Kasumi-1 (cell line): ENCODE results near the gene SNX9.
"Not testable (repeated sequence)": the region's sequence is repeated elsewhere in the genome, so short reads cannot be mapped to it uniquely, and the experiment has no call there.

Experiments
- DNase-seq, 2 experiments: peaks; one replicate each; lab custom pipeline; 2025; lab: John Stamatoyannopoulos, UW

The SNX9 gene

GRCh38 chr6:157831424-157832249 lies 8.6 kb downstream of the SNX9 start:
- no peak for DNase-seq

DNA sequence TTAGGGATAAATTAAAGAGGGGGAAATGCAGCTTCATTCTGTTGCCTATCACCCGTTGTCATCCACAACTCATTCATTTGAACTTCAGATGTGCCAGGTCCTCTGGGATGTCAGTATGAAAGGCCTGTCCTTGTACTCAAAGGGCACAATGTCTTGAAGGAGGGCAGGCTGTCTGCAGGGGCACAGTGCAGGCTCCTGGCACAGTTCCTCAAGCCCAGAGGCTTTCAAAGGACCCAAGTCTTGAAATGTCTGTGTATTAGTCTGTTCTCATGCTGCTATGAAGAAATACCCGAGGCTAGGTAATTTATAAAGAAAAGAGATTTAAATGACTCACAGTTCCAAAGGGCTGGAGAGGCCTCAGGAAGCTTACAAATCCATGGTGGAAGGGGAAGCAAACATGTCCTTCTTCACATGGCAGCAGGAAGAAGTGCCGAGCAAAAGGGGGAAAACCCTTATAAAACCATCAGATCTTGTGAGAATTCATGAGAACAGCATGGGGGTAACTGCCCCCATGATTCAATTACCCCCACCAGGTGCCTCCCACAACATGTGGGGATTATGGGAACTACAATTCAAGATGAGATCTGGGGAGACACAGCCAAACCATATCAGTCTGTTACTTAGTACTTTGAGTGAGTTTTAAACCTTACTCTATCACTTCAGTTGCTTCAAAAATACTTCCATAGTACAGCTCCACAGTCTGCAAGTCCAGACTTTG lies 9.4 kb downstream of the SNX9 start:
- DNase-seq = no peak

DNA sequence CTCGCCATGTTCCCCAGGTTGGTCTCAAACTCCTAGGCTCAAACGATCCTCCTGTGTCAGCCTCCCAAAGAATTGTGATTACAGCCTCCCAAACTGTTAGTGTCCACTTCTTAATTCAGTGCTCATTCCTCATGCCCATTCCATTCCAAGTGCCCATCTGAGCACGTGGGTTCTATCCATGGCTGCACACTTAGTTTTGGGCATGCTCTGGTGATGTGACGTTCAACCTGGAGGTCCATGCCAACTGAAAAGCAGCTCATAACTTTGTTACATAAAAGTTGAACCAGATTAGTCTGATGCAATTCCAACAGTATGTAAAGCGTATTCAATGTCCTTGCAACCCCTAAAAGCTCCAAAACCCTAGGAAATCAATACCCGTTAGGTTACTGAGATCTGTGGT lies 11.5 kb downstream of the SNX9 start:
- DNase-seq = no peak

DNA sequence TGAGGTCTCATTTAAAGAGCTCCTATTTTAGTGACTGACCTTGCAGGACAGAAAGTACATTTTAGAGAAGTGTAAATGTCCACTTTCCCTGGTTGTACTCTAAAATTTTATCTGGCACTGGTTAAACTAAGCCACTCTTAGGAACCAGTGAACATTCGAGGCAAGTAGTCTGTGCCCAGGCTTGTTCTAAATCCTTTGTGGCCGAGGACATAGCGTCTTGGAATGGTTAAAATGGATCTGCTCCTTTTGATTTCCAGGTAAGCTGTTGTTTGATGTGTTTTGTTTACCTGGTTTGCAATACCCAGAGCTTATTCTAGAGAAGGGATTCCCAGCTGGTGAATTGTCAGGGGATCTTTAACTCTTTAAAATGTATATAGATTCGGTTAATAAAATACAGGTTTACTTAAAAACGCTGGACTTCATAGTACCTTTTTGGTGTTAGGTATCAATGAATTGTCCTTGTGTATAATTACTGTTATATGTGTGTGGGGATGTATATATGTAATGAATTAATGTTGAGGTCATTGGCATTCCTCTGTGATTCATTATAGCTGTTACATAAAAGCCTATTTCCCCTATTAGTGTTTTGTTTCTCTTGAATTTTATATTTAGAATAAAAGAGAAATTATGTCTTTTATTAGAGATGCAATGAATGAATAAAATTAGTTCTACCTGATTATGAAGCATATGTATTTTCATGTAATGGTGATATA lies 15.8 kb downstream of the SNX9 start:
- no peak for DNase-seq

DNA sequence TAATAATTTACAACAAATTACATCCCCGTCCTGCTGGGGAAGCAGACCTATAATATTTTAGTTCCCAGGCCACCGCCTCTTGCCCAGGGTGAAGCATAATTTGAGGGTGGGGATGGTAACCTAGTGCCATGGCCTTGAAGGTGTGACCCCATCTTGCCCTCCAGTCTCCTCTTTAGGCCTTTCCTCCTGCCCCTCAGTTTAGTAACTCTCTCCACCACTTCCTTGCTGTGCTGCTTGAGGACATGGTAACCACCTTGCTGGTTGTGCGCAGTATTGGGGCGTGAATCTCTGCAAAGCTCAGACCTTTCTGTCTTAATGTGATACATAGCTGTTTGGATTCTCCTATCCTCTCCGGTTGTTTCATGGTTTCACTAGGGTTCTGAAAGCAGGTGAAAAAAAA lies 16.6 kb downstream of the SNX9 start:
- DNase-seq = no peak

DNA sequence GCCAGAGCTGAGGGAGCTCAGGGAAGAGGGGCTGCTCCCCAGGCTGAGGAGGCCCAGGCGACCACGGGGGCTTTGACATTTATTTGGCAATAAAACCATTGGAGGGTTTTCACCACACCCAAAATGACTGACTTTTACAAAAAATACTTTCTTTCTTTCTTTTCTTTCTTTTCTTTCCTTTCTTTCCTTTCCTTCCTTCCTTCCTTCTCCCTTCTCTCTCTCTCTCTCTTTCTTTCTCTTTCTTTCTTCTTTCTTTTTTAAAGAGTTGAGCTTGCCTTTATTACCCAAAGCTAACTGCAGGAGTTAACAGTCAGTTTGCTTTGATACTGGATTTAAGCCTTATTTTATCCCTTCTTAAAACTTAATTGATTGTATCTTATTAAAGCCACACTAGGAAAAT lies 17.2 kb downstream of the SNX9 start:
- no peak for DNase-seq

DNA sequence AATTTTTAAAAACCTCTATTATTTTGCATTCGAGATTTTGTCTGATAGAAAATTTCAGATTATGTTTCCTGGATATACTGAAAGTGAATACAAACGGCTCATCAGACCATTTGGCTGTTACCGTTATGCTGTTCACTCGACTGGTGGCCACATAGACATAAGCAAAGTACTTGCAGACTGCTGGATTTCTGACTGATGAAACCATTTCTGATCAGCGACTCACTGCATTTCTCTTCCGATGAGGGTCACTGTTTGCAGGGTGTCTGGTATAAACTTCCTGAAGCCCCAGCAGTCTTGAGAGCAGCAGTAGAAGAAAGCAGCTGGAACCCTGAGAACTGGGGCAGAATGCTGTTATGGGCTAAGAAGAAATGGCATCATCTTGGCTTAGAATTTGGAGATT lies 17.7 kb downstream of the SNX9 start:
- no peak for DNase-seq

DNA sequence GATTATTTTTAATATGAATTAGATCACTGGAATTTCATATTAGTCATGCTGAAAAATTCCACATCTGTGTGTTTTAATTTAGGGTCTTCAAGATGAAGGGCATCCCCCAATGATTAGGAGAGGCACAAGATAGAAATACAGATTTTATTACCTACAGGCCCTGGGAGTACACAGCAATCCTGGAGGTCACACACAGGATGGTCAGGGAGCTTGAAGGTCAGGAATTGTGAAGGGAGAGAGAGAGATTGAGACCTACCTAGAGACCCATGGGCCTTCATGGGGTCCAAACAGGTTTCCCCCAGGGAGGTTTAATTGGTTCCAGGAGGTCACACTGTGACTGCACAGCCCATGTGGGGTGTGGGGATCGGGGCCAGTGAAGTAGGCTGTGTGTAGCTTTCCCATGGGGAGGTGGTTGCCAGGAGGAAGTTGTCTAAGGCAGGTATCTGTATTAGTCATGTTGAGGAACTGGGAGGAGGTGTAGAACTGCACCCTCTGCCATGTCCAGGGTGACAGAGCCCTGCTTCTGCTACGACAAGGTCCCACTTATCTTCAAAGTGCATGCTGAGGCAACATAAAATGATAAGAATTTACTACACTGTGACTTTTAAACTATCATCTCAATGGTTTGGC lies 18.3 kb downstream of the SNX9 start:
- no peak for DNase-seq

DNA sequence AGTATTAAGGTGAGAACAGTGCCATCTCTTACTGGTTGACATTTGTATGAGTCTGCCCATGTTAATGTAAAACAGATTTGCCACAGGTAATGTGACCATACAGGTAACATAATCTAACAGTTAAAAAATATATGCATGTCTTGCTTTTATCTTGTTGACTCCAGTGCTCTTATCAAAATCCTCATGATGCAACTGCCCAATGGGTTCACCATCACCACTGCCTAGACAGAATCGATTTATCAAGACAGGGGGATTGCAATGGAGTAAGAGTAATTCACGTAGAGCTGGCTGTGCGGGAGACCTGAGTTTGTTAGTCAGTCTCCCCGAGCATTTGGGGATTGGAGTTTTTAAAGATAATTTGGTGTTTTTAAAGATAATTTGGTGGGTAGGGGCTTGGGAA lies 19.2 kb downstream of the SNX9 start:
- DNase-seq = no peak

DNA sequence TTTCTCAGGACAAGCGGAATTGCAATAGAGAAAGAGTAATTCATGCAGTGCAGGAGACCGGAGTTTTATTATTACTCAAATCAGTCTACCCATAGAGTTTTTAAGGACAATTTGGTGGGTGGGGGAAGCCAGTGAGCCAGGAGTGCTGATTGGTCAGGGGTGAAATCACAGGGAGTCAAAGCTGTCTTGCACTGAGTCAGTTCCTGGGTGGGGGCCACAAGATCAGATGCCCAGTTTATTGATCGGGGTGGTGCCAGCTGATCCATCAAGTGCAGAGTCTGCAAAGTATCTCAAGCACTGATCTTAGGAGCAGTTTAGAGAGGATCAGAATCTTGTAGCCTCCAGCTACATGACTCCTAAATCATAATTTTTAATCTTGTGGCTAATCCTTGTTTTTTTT lies 21.1 kb downstream of the SNX9 start:
- DNase-seq = not testable (repeated sequence)

GRCh38 chr6:157845493-157846259 lies 22.6 kb downstream of the SNX9 start:
- no peak for DNase-seq

- DNase-seq = no peak
These were observed 24.8 kb downstream of the SNX9 start for GRCh38 chr6:157847846-157848245.

DNA sequence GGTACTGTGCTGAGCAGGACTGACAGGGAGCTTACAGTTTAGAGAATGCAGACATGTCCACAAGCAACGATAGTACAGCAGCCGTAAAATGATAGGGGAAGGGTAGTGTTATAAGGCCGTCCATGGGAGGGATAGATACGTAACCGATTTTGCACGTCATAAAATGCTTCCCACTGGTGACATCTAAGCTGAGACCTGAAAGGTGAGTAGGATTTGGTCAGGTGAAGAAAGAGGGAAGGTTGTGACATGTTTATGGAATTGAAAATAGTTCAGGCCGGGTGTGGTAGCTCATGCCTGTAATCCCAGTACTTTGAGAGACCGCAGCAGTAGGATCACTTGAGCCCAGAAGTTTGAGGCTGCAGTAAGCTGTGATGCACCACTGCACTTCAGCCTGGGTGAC lies 25.6 kb downstream of the SNX9 start:
- DNase-seq = no peak

DNA sequence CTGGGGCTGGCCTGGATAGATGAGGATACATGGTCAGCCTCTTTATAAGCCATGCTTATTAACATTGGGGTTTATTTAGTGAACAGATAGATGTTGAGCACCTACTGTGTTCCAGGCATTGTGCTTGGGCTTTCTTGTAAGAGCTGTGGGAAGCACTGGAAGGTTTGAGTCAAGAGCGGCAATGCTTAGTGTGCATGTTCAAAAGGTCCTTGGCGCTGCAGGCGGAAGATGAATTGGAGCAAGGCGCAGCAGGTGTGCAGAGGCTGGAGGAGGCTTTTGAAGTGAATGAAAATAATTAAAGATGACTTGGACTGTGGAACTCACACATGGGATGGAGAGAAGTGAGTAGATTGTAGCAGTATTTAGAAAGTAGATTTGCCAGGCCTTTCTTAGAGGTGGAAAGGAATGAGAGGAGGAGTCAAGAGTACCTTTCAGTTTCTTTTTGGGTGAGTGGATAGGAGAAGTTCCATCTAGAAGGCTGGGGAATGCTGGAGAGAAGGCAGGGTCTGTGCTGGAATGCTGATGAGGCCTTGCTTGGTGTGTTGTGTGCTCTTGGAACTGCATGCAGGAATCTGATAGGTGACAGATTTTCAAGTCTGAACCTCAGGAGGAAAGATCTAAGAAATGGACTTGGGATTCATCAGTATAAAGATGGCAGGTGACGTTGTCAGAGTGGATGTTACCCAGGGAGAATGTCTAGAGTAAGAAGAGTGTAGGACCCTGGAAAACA lies 26.4 kb downstream of the SNX9 start:
- no peak for DNase-seq

DNA sequence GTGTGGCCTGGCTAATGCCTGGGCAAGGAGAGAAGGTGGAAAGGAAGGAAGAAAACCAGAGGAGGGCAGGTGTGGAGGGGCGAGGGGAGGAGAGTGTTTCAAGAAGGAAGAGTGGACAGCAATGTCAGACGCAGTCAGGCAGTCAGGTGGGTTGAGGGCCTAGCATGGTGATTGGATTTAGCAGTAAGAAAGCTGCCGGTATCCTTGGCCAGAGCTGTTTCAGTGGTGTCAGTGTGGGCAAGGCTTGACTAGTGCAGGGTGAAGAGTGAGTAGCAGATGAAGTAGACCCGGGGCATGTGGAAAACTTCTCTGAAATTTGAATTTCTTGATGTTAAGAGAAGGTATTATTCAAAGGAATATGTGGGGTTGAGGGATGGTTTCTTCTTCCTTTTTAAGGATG lies 27.0 kb downstream of the SNX9 start:
- no peak for DNase-seq

GRCh38 chr6:157853018-157853805 lies 30.2 kb downstream of the SNX9 start:
- no peak for DNase-seq

GRCh38 chr6:157853902-157854502 lies 31.0 kb downstream of the SNX9 start:
- no peak for DNase-seq

DNA sequence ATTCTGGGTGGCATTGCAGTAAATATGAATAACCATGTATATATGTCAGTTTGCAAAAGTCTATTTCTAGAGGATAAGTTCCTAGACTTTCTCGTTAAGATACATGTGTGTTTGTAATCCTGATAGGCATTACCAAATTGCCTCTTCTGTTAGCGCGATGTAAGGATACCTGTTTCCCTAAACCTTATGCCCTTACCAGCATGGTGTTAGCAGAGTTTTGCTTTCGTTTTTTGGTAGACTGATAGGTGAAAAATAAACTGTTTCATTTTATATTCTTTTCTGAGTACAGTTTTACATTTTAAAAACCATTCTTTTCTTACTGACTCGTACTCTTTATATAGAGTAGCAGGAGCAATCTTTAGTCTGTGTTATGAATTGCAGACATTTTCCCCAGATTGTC lies 32.3 kb downstream of the SNX9 start:
- DNase-seq = no peak

DNA sequence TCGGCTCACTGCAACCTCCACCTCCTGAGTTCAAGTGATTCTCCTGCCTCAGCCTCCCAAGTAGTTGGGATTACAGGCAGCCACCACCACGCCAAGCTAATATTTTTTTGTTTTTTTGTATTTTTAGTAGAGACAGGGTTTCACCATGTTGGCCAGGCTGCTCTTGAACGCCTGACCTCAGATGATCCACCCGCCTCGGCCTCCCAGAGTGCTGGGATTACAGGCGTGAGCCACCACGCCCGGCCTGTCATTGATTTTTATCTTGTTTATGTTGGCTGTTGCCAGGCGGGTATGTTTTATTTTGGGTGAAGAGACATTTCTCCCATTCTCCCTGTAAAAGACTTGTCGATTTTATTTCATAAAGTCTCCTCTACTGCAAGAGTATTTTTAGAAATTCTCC lies 32.8 kb downstream of the SNX9 start:
- not testable (repeated sequence) for DNase-seq

- not testable (repeated sequence) for DNase-seq
These were observed 35.6 kb downstream of the SNX9 start for GRCh38 chr6:157858664-157859063.
